Stimulated activated CD4-positive, alpha-beta T cell treated with anti-CD3 and anti-CD28 coated beads, Interleukin-1b, Interleukin-23, amount 100 ng/mL, for 48 hours (primary cell): ENCODE results near the gene MMP11.
"Not testable (repeated sequence)": the region's sequence is repeated elsewhere in the genome, so short reads cannot be mapped to it uniquely, and the experiment has no call there.

ENCODE experiments used
- DNase-seq: peaks from one replicate; pipeline ENCODE4 v3.0.0-alpha.2; 2020

Gene MMP11

GRCh38 chr22:23772649-23773473 lies at the start of gene MMP11:
Gene MMP11 (plus strand): TSS chr22:23772849. CDS start chr22:23772871, 22 bp downstream.
- DNase-seq, result peak; percentile 23

- DNase-seq, result not testable (repeated sequence)
These were observed 44.5 kb upstream of the MMP11 start for GRCh38 chr22:23728108-23728507.

- no peak for DNase-seq
These were observed 35.0 kb upstream of the MMP11 start for GRCh38 chr22:23737696-23738095.

GRCh38 chr22:23742505-23743264 lies 30.0 kb upstream of the MMP11 start:
- no peak for DNase-seq

- DNase-seq, result no peak
These were observed 29.3 kb upstream of the MMP11 start for GRCh38 chr22:23743303-23743705.

- no peak for DNase-seq
These were observed 28.6 kb upstream of the MMP11 start for GRCh38 chr22:23744001-23744400.

- DNase-seq, result no peak
These were observed 28.2 kb upstream of the MMP11 start for GRCh38 chr22:23744485-23744884.

- DNase-seq, result no peak
These were observed 26.9 kb upstream of the MMP11 start for GRCh38 chr22:23745791-23746190.

- DNase-seq, result no peak
These were observed 22.8 kb upstream of the MMP11 start for GRCh38 chr22:23749841-23750301.

- no peak for DNase-seq
These were observed 22.3 kb upstream of the MMP11 start for GRCh38 chr22:23750367-23750713.

- peak; percentile 80 for DNase-seq
These were observed 21.8 kb upstream of the MMP11 start, which contains the start of gene ZNF70 for GRCh38 chr22:23750714-23751440. Gene ZNF70 (minus strand): TSS chr22:23751112. CDS start chr22:23745140, 5,972 bp downstream.

- DNase-seq, result no peak
These were observed 21.1 kb upstream of the MMP11 start for GRCh38 chr22:23751441-23751996.

- DNase-seq, result no peak
These were observed 20.5 kb upstream of the MMP11 start for GRCh38 chr22:23752090-23752691.

- no peak for DNase-seq
These were observed 19.9 kb upstream of the MMP11 start for GRCh38 chr22:23752750-23753149.

- DNase-seq, result no peak
These were observed 19.3 kb upstream of the MMP11 start for GRCh38 chr22:23753385-23753784.

GRCh38 chr22:23754220-23754919 lies 18.3 kb upstream of the MMP11 start, which contains the start of gene VPREB3:
Gene VPREB3 (minus strand): TSS chr22:23754425. CDS start chr22:23754363, 62 bp downstream.
- no peak for DNase-seq

- no peak for DNase-seq
These were observed 17.5 kb upstream of the MMP11 start for GRCh38 chr22:23754980-23755636.

- DNase-seq, result no peak
These were observed 16.9 kb upstream of the MMP11 start for GRCh38 chr22:23755711-23756110.

- DNase-seq, result no peak
These were observed 15.8 kb upstream of the MMP11 start for GRCh38 chr22:23756891-23757290.

GRCh38 chr22:23759566-23759965 lies 13.1 kb upstream of the MMP11 start:
- DNase-seq, result no peak

- no peak for DNase-seq
These were observed 12.6 kb upstream of the MMP11 start for GRCh38 chr22:23760056-23760455.
